A673 (cell line): ENCODE measurements around the gene IL34.

Source experiments
- CTCF ChIP-seq: fragments of 300-800, 200-600 bp; sonication (generic); conservative IDR thresholded peaks from 2 replicates; pipeline ENCODE4 v1.5.1; 2017; ENCODE audit warnings: low read depth, mild to moderate bottlenecking, antibody characterized with exemption, low read length, moderate library complexity, mixed read lengths
- EZH2 ChIP-seq: fragments of 200-600 bp; sonication (generic); IDR thresholded peaks from 2 replicates; pipeline ENCODE4 v1.6.1; 2017; ENCODE audit warnings: borderline replicate concordance, low read depth, mild to moderate bottlenecking, mixed read lengths, antibody characterized with exemption, low read length; ENCODE audit not compliant: poor library complexity, severe bottlenecking

GRCh38 chr16:70684146-70685060 is 38.0 kb downstream of the IL34 start:
- no peak for TF ChIP-seq CTCF
- TF ChIP-seq EZH2, result no peak
